Right renal pelvis (tissue), 4 donors: ENCODE data around the gene PLPPR3. TPM values are rescaled to one million over a fixed set of nuclear protein-coding genes. Genes with fewer than 3 reads are reported as not detected.

ENCODE experiments used
- DNase-seq, 4 donors: peaks; one replicate each; pipeline ENCODE4 v3.0.0-alpha.2; 2013; ENCODE audit warnings: low read depth in 4 of 4, low spot score in 3 of 4, missing footprints in 1 of 4
- polyA plus RNA-seq, 4 donors: library from polyadenylated mRNA; unstranded; fragments of 120-200 nt; gene quantifications; one replicate each; pipeline ENCODE4 v1.2.1, GENCODE V29; 2013; ENCODE audit not compliant: insufficient read length in 4 of 4

Gene PLPPR3
- polyA plus RNA-seq, 4 donors: 8.6 to 19.1 (median 13.6) TPM

DNA sequence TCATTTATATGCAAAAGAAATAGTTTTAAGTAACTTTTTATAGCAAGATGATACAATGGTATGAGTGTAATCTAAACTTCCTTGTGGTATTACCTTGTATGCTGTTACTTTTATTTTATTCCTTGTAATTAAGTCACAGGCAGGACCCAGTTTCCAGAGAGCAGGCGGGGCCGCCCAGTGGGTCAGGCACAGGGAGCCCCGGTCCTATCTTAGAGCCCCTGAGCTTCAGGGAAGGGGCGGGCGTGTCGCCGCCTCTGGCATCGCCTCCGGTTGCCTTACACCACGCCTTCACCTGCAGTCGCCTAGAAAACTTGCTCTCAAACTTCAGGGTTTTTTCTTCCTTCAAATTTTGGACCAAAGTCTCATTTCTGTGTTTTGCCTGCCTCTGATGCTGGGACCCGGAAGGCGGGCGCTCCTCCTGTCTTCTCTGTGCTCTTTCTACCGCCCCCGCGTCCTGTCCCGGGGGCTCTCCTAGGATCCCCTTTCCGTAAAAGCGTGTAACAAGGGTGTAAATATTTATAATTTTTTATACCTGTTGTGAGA is 10.2 kb downstream of the PLPPR3 start:
- no peak for DNase-seq

DNA sequence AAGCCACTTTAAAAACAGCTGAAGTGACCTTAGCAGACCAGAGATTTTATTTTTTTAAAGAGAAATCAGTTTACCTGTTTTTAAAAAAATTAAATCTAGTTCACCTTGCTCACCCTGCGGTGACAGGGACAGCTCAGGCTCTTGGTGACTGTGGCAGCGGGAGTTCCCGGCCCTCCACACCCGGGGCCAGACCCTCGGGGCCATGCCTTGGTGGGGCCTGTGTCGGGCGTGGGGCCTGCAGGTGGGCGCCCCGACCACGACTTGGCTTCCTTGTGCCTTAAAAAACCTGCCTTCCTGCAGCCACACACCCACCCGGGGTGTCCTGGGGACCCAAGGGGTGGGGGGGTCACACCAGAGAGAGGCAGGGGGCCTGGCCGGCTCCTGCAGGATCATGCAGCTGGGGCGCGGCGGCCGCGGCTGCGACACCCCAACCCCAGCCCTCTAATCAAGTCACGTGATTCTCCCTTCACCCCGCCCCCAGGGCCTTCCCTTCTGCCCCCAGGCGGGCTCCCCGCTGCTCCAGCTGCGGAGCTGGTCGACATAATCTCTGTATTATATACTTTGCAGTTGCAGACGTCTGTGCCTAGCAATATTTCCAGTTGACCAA is 10.8 kb downstream of the PLPPR3 start:
- DNase-seq: no peak

DNA sequence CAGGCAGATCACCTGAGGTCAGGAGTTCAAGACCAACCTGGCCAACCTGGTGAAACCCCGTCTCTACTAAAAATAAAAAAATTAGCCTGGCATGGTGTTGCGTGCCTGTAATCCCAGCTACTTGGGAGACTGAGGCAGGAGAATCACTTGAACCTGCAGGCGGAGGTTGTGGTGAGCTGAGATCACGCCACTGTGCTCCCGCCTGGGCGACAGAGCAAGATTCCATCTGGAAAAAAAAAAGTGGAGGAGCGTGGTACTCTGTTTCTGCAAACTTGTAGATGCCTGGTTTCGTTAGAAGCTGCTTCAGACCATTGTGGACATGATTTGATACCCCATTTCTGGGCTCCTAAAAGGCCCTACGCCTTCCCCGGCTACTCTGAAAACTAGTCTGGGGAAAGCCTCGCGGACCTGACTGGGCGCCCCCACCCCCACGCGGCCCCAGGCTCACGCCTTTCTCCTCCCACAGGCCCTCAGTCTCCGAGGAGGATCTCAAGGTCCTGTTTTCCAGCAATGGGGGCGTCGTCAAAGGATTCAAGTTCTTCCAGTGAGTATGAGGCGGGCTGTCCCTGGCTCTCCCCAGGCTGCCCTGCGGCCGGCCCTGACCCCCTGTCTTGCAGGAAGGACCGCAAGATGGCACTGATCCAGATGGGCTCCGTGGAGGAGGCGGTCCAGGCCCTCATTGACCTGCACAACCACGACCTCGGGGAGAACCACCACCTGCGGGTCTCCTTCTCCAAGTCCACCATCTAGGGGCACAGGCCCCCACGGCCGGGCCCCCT is 11.5 kb downstream of the PLPPR3 start:
- DNase-seq: no peak

DNA sequence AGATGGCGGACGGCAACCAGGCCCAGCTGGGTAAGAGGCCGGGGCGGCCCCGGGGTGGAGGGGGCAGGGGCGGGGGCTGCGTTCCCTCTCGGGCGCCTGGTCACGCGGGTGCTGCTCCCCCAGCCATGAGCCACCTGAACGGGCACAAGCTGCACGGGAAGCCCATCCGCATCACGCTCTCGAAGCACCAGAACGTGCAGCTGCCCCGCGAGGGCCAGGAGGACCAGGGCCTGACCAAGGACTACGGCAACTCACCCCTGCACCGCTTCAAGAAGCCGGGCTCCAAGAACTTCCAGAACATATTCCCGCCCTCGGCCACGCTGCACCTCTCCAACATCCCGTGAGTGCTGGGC is 13.4 kb downstream of the PLPPR3 start:
- DNase-seq: no peak

DNA sequence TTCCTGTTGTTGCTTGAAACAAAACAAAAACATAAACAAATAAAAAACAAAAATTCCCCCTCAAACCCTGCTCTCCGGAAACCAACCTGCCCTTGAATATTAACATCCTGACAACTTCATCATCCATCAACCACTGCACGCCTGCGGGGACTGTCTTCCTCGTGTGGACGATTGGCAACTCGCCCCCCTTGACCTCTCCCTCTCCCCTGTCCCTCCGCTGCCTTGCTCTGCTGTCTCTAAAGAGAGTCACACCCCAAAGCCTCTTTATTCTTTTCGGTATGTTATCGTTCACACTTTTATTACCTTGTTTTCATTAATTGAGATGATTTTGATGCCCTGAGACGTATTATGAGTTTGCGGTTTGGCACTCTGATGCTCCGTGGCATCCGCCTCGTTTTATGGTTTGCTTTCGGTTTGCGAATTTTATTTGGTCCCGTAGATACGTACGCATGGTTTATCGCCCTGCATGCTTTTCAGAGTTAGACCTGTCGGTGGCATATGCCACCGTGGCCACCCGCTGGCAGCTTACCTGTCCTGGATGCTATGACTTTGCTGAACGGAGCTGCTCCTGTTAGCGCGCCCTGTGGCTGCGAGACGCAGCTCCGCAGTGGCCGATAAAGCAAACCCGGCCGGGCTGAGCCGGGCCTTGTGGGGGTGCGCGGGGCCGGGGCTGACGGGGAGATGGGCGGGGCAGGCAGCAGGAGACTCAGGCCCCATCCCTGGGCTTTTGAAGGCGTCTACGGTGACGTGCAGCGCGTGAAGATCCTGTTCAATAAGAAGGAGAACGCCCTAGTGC is 13.9 kb downstream of the PLPPR3 start:
- DNase-seq: no peak

DNA sequence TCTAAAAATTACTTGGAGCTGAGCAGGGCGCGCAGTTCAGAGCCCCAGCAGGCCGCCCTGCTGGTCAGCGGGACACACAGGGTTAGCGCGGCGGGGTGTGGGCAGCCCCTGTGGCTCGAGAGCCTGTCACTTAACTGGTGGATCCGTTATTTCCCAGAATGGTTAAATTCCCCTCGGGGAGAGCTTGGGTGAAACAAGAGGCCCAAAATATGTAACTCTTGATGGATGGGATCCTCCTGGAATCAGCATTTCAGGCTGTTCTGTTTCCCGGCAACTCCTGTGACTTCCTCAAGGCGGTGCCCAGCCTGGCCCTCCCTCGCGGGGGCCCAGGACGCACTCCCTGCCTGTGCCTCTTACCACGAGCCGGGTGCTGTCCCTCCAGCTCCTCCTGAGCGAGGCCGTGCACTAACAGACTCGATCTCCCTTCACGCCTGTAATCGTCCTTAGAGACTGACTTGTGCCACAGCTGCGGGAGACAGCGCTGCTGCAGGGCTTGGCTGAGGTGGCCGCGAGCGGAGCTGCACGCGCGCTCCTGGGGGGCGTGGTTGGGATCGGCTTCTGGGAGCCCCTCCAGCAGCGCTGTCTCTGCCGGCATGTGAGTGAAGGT is 14.8 kb downstream of the PLPPR3 start:
- no peak for DNase-seq

DNA sequence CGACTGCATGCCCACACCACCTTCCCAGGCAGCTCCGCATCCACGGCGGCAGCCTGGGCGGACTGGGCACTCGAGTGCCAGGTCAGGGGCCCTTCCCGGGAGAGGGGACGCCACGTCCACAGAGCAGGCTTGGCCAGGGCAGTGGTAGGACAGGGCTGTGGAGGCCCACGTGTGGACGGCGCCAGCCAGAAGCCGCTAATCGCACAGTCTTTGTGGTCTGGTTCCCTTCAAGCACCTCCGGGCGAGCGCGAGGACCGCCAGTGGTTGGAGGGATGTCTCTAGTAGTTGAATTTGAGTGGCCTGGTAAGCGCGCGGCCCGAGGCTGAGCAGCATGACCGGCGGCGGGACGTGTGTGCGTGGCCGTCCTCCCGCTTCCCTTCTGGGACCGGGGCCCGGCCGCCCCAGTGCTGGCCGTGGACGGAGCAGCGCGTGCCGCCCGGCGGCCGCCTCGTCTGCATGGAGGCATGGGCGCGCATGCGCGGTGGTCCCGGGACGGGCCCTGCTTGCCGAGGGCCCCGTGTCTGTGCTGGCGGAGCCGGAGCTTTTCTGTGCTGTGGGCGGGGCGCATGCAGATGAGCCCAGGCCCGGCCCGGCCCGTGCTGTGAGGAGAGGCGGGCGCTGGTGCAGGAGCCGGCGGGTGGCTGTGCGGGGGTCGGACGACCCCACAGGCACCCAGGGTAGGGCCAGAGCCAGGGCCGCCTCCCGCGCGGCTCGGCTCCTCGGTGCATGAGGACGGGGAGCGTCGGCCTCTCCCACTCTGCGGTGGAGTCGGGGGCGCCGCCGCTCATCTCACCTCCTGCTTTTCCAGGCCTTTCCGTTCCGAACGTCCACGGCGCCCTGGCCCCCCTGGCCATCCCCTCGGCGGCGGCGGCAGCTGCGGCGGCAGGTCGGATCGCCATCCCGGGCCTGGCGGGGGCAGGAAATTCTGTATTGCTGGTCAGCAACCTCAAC is 15.9 kb downstream of the PLPPR3 start:
- DNase-seq: no peak

DNA sequence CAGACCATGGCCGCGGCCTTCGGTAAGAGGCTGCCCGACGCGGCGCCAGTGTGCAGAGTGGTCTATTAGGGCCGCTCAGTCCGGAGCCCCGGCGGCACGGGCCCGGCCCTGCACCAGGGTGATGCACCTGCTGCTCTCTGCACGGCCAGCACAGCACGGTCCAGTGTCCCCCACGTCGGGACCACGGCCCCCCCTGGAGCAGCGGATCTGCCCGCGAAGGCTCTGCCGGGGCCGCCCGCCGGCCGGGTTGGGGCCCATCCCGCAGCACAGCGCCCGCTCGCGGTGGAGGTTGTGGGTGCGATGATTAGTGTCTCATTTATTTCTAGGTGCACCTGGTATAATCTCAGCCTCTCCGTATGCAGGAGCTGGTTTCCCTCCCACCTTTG is 16.6 kb downstream of the PLPPR3 start:
- no peak for DNase-seq

DNA sequence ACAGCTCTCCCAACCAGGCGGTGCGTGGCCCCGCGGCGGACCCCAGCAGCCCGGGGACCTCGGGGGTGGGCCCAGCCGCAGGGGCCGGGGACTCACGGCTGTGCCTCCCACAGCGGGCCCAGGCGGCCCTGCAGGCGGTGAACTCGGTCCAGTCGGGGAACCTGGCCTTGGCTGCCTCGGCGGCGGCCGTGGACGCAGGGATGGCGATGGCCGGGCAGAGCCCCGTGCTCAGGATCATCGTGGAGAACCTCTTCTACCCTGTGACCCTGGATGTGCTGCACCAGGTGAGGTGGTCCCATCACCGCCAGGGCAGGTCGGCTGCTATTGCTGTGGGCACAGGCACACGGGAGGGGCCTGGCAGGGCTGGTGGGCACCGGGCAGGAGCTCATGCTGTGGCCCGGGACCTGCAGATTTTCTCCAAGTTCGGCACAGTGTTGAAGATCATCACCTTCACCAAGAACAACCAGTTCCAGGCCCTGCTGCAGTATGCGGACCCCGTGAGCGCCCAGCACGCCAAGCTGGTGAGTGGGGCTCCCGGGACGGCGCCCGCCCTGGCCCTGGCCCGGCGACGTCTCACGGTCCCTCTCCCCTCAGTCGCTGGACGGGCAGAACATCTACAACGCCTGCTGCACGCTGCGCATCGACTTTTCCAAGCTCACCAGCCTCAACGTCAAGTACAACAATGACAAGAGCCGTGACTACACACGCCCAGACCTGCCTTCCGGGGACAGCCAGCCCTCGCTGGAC is 17.2 kb downstream of the PLPPR3 start:
- no peak for DNase-seq

DNA sequence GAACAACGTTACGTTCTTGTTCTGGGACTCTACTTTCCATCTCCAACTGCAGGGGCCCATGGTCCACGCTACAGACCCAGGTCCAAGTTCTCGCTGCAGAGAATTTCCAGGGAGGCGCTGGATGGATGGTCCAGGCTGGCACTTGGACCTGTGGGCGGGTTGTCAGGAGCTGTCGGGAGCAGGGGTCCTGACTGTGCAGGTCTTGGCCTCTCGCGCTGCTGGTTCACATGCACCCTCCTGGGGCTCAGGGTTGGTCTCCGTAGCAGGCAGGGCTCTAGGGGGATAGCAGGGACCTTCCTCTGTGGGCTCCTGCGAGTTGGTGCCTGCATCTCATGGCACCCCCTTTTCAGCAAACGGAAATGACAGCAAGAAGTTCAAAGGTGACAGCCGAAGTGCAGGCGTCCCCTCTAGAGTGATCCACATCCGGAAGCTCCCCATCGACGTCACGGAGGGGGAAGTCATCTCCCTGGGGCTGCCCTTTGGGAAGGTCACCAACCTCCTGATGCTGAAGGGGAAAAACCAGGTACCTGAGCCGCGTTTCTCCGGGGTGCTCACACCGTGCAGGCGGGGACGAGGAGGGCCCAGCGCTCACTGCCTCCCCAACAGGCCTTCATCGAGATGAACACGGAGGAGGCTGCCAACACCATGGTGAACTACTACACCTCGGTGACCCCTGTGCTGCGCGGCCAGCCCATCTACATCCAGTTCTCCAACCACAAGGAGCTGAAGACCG is 17.9 kb downstream of the PLPPR3 start:
- DNase-seq: no peak

DNA sequence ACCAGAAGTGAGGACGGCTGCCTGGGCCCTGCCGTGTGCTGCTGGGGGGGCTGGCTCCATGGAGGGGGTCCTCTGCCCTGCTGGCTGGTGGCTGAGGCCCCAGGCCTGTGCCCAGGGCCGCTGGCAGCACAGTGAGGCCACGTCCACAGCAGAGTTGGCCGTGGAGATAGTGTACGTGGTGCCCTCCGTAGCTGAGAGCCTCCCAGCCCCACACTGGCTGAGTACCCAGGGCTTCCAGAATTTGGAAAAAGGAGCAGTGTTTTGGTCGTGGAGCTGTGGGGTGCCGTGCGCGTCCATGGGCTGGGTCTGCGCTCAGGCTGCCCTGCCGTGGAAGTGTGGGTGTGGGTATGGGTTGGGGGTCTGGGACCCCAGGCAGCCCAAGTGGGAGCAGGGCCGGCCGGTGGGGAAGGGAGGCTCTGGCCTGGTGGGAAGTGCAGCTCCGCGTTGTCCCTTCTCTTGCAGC is 18.6 kb downstream of the PLPPR3 start:
- no peak for DNase-seq

DNA sequence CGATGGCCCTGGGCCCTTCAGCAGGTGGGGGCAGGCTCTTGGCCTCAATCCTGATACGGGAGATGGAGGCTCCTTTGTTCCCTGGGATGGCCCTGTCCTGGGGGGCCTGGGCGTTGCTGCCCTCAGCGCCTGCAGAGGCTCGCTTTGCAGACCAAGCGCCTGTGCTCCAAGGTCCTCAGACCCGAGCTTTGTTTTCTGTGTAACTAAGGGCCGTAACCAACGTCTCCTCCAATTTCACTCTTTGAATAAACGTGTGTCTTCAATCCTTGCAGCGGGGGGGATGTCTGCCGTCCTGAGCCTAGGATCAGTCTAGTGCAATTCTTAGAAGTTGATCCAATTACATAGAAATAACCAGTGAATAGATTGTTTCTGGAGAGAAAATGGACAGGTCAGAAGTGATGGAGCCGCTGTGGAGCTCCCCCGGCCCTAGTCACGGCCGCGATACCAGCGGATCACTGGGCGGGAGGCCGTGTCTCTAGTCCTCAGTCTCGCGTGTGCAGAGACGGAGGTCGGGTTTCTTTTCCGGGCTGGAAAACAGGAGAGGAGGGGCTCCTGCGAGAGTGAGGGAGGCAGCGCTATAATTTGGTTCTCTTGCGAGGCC is 19.2 kb downstream of the PLPPR3 start:
- DNase-seq: no peak

DNA sequence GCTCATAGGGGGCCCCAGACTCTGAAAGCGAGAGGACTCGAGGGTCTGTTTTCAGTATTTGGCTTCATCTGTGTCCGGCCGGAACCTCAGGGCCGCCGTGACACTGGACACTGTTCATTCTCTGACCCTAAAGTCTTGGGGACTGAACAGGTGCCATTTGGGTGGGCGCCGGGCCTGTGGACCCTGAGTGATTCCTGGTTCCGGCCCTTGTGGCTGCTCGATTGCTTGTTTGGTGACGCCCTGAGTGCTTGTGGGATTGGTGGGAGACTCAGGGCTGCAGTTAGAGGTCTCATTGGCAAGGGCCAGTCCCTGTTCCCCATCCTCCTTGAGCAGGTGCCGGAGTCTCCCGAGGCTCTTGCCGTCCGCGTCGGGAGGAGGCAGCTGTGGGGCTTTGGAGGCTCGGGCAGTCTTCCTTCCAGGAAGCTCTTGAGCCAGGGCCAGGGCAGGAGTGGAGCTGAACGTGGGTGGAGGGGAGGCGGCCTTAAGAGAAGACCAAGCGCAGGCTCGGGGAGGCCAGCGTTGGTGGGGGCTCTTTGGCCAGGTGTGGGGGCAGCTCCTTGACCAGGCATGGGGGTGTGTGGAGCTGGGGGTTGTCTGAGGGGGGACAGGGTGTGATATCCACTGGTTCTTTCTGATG is 19.8 kb downstream of the PLPPR3 start:
- DNase-seq: no peak

DNA sequence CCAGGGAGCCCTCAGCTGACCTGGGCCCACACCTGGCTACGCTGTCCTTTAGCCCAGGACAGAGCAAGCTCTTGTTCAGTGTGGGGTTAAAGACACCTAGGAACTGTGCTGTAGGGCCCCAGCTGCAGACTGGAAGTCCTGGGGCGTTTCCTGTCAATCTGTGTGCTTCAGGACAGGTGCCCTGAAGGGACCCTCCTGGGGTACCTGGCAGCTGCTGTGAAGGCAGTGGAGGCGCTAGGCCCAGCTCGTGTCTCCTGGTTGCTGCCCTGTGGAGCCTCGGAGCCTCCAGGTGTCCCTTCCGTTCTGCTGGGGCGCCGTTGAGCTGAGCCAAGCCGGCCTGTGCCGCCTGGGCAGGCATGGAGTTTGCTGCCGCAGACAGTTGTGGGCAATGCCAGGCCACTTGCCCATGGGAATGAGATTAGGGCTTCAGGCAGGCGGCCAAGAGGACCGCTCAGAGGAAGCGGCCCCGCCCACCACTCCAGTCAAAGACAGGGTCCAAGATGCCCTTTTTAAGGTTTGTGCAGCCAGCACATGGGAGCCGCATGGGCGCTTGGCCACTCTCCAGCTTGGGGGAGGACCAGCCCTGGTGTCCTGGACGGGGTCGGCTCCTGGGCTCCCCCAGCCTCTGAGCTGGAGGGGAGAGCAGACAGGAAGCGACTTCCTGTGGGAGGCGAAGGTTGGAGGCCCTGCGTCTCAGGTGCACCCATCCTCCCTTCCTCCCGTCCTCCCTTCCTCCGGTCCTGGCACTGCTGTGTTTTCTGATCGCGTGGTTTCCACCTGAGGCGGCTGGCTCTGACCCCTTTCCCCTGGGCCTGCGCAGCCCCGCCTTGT is 20.5 kb downstream of the PLPPR3 start:
- no peak for DNase-seq

DNA sequence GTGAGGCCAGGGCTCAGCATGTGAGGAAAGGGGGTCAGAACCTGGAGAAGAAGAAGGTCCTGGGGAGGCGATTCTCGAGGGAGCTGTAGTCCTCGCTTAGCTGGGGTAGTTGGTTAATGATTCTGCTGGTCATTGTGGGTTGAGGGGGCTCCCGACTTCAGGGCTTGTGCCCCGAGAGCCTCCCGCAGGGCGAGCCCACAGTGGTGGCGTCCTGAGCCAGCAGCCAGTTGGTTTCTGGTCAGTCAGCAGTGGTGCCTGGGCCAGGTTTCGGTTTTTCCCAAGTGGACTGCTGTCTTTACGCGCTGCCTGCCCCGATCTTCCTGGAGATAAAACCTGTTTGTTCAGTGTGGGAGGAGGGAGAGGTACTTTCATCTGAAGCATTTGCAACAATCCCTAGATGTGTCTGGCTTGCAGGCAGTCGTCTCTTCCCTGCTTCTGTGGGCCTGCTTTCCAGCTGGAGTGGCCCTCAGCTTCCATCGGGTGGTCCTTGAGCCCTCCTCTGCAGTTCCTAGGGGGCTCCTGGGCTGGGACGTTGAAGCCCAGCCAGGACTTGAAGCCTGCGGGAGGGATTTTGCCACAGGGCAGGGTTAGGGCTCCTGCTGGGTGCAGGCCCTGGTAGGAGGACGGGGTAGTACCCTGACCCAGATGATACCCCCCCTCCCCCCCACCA is 21.3 kb downstream of the PLPPR3 start:
- no peak for DNase-seq
